Measurements from ENCODE around the gene CTBS.
A peak's percentile ranks its signal among the peaks of the same experiment; 100 is the strongest.

The CTBS gene

DNA sequence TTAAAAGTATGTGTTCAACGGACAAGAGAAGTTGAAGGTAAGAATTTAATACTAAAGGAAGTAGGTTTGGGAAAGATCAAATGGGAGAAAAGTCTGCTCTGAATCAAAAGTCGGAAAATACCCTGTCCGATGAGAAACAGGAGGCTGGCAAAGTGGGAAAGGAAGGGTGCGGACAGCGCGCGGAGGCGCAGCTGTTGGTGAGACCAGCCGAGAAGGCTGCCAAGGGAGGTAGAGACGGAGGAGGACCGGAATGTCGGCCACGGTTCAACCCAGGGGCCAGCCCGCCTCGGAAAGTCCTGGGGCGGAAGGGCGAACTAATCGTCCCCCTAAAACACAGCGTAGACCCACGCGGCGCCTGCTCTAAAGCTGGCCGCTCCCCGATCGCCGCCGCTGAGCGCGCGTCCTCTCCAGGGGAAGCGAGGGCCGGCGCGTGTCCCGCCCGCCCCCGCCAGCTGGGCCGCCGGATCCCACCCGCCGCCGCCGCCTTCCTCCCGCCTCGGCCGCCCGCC lies 68.7 kb downstream of the CTBS start:
- DNase-seq: peak in 1 of 6 experiments; percentile 60

DNA sequence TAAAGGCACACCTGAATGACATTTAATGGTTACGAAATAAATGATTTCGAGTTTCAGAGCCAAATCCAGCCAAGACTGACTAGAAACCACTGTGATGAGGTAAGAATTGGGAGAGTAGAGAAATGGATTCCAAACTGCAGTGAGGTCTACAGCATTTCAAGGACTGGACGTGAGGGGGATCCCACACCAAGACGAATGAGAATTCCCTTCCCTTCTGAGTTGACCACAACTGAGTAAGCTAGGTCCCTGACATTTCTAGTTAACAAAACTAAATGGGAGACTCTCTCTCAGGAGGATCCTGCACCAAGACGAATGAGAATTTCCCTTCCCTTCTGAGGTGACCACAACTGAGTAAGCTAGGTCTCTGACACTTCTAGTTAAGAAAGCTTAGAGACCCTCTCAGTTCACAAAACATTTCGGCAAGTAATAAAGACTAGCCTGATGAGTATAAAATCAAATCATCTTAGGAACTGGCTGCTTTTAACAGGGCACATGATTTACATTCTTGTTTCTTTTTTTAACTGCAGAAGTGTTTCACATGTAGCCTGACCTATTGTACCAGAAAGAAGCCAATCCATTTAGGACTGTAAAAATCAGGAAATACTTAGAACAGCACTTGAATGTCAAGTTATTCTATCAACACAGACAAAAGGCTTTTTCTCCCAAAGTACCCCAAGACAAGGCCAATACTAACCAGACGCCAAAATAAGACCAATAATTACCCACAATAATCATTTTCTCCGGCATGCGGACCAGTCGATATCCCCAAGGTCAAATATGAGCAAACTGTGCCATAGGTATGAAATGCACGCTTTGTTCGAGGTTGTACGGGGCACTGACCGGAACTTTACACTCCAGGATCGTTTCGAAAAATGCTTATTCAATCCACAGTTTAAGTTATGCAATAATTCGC lies 69.4 kb downstream of the CTBS start:
- DNase-seq: peak in 2 of 6 experiments; percentile 18 to 26

DNA sequence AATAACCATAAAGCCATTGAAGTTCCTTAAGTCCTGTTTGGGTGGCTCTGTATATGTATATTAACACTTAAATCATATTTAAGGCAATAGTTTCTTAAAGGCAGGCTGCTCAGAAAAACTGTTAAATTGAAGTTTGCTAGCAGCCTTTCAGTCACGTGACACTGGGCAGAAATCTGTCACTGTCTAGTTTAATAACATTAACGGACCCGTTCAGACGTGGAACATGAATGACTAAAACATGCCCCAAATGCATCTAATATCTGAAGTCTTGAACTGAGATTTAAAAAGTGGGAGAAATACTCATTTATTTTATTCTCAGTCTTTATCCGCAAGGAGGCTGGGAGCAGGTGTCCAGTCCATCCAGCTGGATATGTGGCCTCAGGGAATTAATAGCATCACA lies 71.3 kb downstream of the CTBS start:
- no peak for DNase-seq
